Measurements from ENCODE around the gene DAB1. TPM values are rescaled to one million over a fixed set of nuclear protein-coding genes. Genes with fewer than 3 reads are reported as not detected.

Gene DAB1
- total RNA-seq, 2 experiments from 2014 or later: 0.54 to 0.72 TPM

DNA sequence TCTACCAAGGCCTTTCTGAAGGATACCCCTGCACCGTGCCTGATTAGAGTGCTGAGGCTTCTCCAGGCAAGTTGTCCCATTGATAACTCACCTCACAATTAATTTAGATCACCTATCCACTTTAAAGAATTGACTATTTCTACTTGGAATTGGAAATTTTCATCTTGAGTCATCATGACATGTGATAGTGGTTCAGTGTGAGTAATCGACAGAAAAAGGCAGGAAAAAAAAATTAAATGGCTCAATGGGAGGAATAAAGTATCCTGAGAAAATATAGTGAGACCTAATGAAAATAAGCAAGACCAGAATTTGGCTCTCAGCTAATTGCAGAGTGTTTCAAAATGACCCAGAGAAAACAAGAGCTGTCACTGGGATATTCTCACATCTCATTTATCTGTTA lies 235.7 kb downstream of the DAB1 start:
- ATAC-seq (ENCODE audit: low read depth): no peak
- Mint-ChIP-seq H3K27ac (no peak overlapping the region), H3K4me1 (no peaks in the 10 kb centered on the region), H3K27me3 (no peaks in the 10 kb centered on the region), H3K9me3 (no peaks in the 10 kb centered on the region), H3K36me3 (no peaks in the 10 kb centered on the region), H3K4me3 (no peak overlapping the region)
- no peak for DNase-seq
- POLR2A ChIA-PET: no interaction called here

DNA sequence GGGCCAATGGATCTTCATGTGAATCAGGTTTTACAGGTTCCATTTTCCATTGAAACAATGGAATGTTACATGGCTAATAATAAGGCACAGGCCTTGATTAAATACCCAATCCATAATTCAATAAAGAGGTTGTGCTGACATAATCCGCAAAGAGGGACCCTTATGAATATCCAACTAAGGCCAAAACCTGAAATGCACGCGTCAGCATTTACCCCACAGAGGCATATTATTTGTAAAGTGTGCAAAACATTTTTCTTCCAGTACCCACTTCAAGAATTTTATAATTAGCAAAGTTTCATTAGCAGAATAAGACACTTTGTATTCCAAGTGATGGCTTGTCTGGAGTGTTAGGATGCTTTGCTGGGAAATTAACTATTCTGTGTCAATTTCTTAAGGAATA lies 237.4 kb downstream of the DAB1 start:
- DNase-seq (no peak), ATAC-seq (ENCODE audit: low read depth) (no peak)
- H3K4me3 Mint-ChIP-seq: no peak overlapping the region
- no peaks in the 10 kb centered on the region for H3K4me1 Mint-ChIP-seq
- H3K27me3 Mint-ChIP-seq: no peaks in the 10 kb centered on the region
- no peaks in the 10 kb centered on the region for H3K36me3 Mint-ChIP-seq
- H3K27ac Mint-ChIP-seq: no peak overlapping the region
- H3K9me3 Mint-ChIP-seq: no peaks in the 10 kb centered on the region
- POLR2A ChIA-PET: no interaction called here

DNA sequence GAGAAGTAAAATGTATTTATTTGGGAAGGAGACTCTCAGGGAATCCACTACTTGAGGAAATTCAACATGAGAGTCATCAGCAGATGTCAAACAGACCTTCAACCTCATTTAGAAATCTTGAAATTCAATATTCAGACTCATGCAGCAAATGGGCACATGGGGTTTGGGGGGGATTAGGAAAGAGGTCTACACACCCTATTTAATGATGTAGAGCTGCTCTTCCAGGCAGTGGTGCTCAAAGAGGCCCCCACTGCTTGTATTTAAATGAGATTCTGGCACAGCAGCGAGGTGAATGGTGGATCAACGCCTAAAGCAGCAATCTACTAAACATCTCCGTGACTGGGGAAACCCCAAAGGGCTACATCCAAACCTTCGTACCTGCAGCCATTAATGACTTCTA lies 244.9 kb downstream of the DAB1 start:
- no peaks in the 10 kb centered on the region for H3K36me3 Mint-ChIP-seq
- POLR2A ChIA-PET: no interaction called here
- no peak overlapping the region for H3K4me3 Mint-ChIP-seq
- H3K4me1 Mint-ChIP-seq: no peaks in the 10 kb centered on the region
- no peaks in the 10 kb centered on the region for H3K27me3 Mint-ChIP-seq
- peaks cover 2% of the 10 kb centered on the region for H3K9me3 Mint-ChIP-seq
- ATAC-seq (ENCODE audit: low read depth): no peak
- no peak overlapping the region for H3K27ac Mint-ChIP-seq
- no peak for DNase-seq

DNA sequence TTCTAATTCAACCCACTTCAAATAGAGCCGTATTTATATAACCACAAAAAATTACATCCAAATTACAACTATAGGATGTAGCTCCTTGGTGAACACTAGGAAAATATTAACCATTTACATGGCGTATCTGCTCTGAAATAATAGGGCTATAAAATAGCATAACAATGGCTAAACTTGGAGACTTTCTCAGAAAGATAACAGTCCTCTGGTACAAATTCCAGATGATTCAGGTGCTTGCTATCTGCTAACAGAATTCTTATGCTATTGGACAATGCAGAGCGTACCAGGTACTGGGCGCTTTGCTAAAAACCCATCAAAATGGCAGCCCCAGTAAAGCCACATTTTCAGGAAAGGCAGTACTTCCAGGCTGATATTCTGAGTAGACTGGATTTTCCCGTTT lies 248.4 kb downstream of the DAB1 start:
- POLR2A ChIA-PET: no interaction called here
- no peaks in the 10 kb centered on the region for H3K36me3 Mint-ChIP-seq
- H3K4me3 Mint-ChIP-seq: no peak overlapping the region
- no peaks in the 10 kb centered on the region for H3K4me1 Mint-ChIP-seq
- ATAC-seq (ENCODE audit: low read depth) (no peak), DNase-seq (no peak)
- H3K9me3 Mint-ChIP-seq: peaks cover 2% of the 10 kb centered on the region
- no peaks in the 10 kb centered on the region for H3K27me3 Mint-ChIP-seq
- no peak overlapping the region for H3K27ac Mint-ChIP-seq

DNA sequence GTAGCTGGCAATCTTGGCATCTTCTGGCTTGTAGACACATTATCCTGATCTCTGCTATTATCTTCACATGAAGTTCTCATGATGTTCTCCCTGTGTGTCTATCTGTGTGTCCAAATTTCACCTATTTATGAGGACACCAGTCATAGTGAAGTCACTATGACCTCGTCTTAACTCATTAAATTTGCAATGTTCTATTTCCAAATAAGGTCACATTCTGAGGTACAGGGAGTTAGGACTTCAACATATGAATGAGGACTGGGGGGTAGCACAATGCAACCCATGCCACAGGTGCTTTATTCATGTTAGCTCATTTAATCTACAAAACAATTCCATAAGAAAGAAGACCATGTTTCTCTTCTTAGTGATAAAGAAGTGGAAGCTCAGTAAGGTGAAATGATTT lies 251.8 kb downstream of the DAB1 start:
- H3K4me1 Mint-ChIP-seq: no peaks in the 10 kb centered on the region
- POLR2A ChIA-PET: no interaction called here
- H3K4me3 Mint-ChIP-seq: no peak overlapping the region

DNA sequence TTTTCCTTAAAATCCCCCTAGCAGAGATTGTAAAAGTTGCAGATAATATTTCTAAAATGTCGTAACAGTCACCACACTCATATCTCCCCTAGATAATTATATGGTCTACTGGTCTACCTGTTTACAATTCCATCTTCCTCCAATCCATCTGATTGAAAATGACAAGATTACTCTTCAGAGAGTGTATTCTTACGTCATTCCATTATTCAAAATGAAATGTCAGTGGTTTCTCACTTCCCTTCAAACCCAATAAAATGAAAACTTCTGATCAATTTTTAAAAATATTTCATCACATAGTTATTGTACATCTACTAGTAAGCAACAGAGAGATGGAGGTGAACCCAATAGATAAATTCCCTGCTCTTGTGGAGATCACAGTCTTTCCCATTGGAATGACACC lies 255.9 kb downstream of the DAB1 start:
- Mint-ChIP-seq H3K4me3 (no peak overlapping the region), H3K27me3 (no peaks in the 10 kb centered on the region), H3K4me1 (no peaks in the 10 kb centered on the region), H3K9me3 (no peaks in the 10 kb centered on the region), H3K36me3 (no peaks in the 10 kb centered on the region), H3K27ac (no peak overlapping the region)
- no peak for DNase-seq
- POLR2A ChIA-PET: no interaction called here
- no peak for ATAC-seq (ENCODE audit: low read depth)

More for the DNA sequence above, 251.8 kb downstream of the DAB1 start:
- Mint-ChIP-seq H3K27ac (no peak overlapping the region), H3K36me3 (no peaks in the 10 kb centered on the region), H3K27me3 (no peaks in the 10 kb centered on the region), H3K9me3 (peaks cover 2% of the 10 kb centered on the region)
- no peak for ATAC-seq (ENCODE audit: low read depth)
- DNase-seq: no peak

DNA sequence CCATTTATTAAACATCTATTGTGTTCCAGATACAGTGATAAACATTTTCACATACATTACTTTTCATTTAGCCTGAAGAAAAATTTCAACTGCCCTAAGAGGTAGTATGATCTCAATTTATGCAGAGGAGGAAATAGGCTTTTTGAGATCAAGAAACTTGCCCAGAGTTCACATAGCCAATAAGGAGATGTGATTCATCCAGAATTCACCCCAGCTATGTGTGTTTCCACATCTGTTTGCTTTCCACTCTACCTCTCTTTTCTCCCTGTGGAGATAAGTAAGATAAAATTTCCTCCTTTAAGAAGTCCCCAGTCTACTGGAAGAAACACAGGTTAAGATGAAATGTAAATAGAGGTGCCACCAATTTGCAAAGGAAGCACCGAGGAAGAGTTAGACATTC lies 258.3 kb downstream of the DAB1 start:
- H3K4me3 Mint-ChIP-seq: no peak overlapping the region
- no peaks in the 10 kb centered on the region for H3K36me3 Mint-ChIP-seq
- DNase-seq: no peak
- no peaks in the 10 kb centered on the region for H3K9me3 Mint-ChIP-seq
- ATAC-seq (ENCODE audit: low read depth): no peak
- no peak overlapping the region for H3K27ac Mint-ChIP-seq
- no peaks in the 10 kb centered on the region for H3K27me3 Mint-ChIP-seq
- POLR2A ChIA-PET: no interaction called here
- H3K4me1 Mint-ChIP-seq: no peaks in the 10 kb centered on the region

DNA sequence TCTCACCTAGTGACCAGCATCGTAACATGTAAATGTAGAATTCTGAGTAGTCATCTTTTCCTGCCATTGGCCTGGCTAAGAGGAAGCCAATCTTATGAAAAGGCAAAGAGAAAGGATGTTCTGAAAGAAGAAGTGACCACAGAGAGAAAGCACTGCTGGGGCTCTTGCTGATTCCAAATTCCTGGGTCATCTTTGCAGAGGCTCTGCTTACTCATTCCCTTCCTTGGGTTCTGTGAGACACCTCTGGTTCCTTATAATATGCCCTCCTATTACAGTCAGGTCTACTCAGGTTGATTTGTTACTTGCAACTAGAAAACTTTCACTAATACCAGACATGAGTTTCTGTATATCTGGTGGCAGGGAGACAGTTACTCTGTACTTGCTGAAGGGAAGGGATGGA lies 259.3 kb downstream of the DAB1 start:
- no peak overlapping the region for H3K27ac Mint-ChIP-seq
- H3K27me3 Mint-ChIP-seq: no peaks in the 10 kb centered on the region
- H3K9me3 Mint-ChIP-seq: no peaks in the 10 kb centered on the region
- POLR2A ChIA-PET: no interaction called here
- H3K4me1 Mint-ChIP-seq: no peaks in the 10 kb centered on the region
- H3K36me3 Mint-ChIP-seq: no peaks in the 10 kb centered on the region
- no peak for ATAC-seq (ENCODE audit: low read depth)
- no peak for DNase-seq
- no peak overlapping the region for H3K4me3 Mint-ChIP-seq

DNA sequence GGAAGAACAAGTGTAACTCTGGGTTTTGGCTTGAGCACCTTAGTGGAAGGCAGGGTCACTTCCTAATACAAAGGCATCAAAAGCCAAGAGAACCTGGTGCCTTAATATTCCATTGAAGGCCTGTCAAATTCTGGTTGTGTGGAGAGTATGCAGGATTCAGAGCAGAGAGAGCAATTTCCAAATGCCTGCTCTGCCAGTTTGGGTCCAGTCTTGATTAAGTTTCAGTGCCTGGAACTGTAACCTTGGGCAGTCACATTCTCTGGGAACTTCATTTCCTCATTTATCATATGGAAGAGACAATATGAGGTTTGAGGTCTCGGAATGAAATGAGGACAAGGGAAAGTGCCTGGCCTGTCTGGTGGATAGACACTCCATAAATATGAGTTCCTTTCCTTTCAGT lies 260.1 kb downstream of the DAB1 start:
- Mint-ChIP-seq H3K27me3 (no peaks in the 10 kb centered on the region), H3K36me3 (no peaks in the 10 kb centered on the region), H3K27ac (no peak overlapping the region), H3K4me1 (no peaks in the 10 kb centered on the region), H3K4me3 (no peak overlapping the region), H3K9me3 (no peaks in the 10 kb centered on the region)
- POLR2A ChIA-PET: no interaction called here
- DNase-seq (no peak), ATAC-seq (ENCODE audit: low read depth) (no peak)

DNA sequence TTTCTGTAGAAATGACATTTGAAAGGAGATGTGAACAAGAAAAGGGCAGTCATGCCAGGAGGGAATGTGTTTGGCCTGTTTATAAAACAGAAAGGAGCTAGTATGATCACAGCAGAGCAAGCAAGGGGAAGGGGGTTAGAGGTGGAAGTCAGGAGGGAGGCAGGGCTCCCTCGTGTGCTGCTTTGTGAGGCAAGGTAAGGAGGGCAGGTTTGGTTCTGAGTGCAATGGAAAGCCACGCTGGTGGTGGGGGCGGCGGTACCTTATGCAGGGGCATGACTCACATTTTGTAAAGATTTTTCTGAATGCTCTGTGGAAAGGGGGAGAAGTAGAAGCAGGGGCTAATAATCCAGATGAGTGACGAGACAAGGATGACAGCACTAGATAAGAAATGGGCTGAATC lies 260.5 kb downstream of the DAB1 start:
- ATAC-seq (ENCODE audit: low read depth) (no peak), DNase-seq (no peak)
- no peaks in the 10 kb centered on the region for H3K9me3 Mint-ChIP-seq
- POLR2A ChIA-PET: no interaction called here
- no peaks in the 10 kb centered on the region for H3K36me3 Mint-ChIP-seq
- H3K27me3 Mint-ChIP-seq: no peaks in the 10 kb centered on the region
- H3K27ac Mint-ChIP-seq: no peak overlapping the region
- H3K4me1 Mint-ChIP-seq: no peaks in the 10 kb centered on the region
- no peak overlapping the region for H3K4me3 Mint-ChIP-seq

DNA sequence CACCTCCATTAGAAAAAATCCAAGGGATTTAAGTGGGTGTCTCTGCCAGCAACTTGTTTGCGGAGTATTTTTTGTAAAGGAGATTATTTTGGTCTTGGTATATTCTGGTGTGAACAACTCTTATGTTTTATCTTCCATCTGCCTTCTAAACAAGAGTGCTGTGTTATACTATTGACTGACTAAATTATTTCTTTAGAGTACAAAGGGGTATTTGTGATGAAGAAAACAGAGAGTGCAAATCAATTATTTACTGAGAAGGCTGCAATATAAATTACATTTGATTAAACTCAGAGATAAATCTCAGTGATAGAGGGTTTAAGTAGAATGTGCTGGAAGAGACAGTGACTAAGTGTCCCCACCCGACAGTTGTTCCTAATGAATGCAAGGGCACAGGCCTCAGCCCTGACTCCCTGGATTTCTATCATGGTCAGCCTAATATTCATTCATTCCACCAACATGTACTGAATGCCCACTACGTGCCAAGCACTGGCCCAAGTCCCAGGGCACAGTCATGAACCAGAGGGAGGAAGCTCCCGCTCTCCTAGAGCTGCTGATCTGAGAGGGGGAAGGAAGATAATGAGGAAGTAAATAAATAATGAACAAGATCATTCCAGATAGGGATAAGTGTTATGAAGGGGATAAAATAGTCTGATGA lies 261.1 kb downstream of the DAB1 start:
- Mint-ChIP-seq H3K4me1 (no peaks in the 10 kb centered on the region), H3K4me3 (no peak overlapping the region), H3K27ac (no peak overlapping the region), H3K36me3 (no peaks in the 10 kb centered on the region), H3K27me3 (no peaks in the 10 kb centered on the region), H3K9me3 (no peaks in the 10 kb centered on the region)
- ATAC-seq (ENCODE audit: low read depth) (no peak), DNase-seq (no peak)
- POLR2A ChIA-PET: no interaction called here

DNA sequence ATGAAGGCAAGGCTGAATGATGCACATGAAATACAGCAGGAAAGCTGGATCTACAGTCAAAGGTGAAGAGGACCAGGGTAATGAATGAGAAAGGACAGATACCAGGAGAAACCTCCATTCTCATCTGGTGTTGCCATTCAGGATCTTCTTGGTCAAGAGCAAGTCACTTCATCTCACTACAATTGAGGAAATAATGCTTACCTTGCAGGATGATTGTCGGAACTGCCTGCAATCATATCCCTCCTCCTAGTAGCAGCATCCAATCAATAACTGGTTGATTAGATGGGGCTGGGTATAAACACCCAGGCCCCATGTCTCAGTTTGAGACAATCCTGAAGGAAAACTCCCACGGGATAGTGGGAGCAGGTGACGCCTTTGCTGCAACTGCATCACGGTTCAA lies 263.3 kb downstream of the DAB1 start:
- Mint-ChIP-seq H3K36me3 (no peaks in the 10 kb centered on the region), H3K27ac (no peak overlapping the region), H3K9me3 (peaks cover 2% of the 10 kb centered on the region), H3K4me1 (no peaks in the 10 kb centered on the region), H3K4me3 (no peak overlapping the region), H3K27me3 (no peaks in the 10 kb centered on the region)
- ATAC-seq (ENCODE audit: low read depth) (no peak), DNase-seq (no peak)
- POLR2A ChIA-PET: no interaction called here

DNA sequence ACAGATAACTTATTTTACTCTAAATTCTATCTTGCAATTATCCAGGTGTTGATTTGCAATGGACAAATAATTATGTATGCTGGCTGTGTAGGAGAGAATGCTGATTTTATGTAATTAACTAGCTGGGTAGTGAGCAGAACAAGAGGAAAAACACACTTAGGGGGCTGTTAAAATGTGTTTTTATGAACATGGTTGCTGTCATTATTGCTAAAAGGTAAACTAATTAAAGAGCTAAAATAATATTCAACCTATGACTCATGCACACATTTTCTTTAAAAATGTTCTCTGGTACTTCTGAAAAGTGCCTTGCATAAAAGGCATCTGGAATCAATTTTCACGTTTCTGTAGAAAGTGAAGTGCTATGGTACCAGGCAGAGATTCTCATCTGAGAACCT lies 265.3 kb downstream of the DAB1 start:
- DNase-seq: no peak
- H3K27ac Mint-ChIP-seq: no peak overlapping the region
- POLR2A ChIA-PET: no interaction called here
- H3K27me3 Mint-ChIP-seq: no peaks in the 10 kb centered on the region
- ATAC-seq (ENCODE audit: low read depth): no peak
- H3K9me3 Mint-ChIP-seq: peaks cover 3% of the 10 kb centered on the region
- H3K36me3 Mint-ChIP-seq: no peaks in the 10 kb centered on the region
- H3K4me1 Mint-ChIP-seq: no peaks in the 10 kb centered on the region
- H3K4me3 Mint-ChIP-seq: no peak overlapping the region

DNA sequence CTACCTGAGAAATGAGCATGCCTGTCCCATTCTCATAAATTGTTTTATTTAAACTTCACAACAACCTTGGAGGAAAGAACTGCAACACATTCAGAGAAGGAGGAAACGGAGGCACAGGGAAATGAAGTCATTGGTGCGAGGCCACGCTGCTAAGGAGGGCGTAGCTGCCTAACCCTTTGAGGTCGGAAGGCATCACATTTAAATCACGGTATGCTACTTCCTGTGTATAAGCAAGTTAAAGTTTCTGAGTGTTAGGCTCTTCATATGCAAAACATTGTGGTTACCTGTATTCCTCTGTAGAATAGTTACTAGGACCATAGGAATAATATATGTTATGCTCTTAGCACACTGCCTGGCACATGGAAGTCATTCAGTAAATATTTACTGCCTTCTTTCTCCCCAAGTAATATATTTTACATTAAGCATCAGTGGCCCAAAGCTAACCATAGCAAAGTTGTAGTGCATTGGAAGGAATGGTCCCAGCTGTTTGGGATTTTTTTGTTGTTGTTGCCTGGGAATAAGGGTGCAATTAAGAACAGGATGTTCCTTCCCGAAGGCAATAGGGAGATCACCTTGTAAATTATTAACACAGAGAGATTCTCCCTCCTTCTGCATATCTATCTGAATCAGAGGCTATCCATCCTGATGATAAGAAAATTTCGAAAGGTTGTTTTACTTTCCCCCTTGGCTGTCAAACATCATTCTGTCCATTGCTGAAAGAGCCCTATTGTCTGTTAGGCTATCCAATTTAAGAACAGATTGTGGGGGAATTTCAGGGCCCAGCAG lies 265.8 kb downstream of the DAB1 start:
- H3K9me3 Mint-ChIP-seq: peaks cover 3% of the 10 kb centered on the region
- no peaks in the 10 kb centered on the region for H3K4me1 Mint-ChIP-seq
- H3K27ac Mint-ChIP-seq: no peak overlapping the region
- H3K27me3 Mint-ChIP-seq: no peaks in the 10 kb centered on the region
- POLR2A ChIA-PET: no interaction called here
- H3K4me3 Mint-ChIP-seq: no peak overlapping the region
- DNase-seq (no peak), ATAC-seq (ENCODE audit: low read depth) (no peak)
- no peaks in the 10 kb centered on the region for H3K36me3 Mint-ChIP-seq

All from activated naive CD8-positive, alpha-beta T cell treated with anti-CD3 and anti-CD28 coated beads, Interleukin-2, amount 10 ng/mL, durations not matched to agents 7 days and 5 days (primary cell).